ENCODE data around the gene PSD4.

PSD4 gene

GRCh38 chr2:113182471-113183260, 8.9 kb downstream of the PSD4 start:
- H3K4me3 ChIP-seq (ENCODE audit: low read length) = no peak overlapping the region
- H3K4me1 ChIP-seq (ENCODE audit: control insufficient read depth, insufficient read depth, low read length) = peaks cover 5% of the 10 kb centered on the region
- no peak overlapping the region for H3K9ac ChIP-seq (ENCODE audit: low read depth, low read length)
- H3K9me3 ChIP-seq (replicated peaks; ENCODE audit: low read length) = no peaks in the 10 kb centered on the region
- H3K4me2 ChIP-seq (ENCODE audit: low read length) = no peak overlapping the region
- no peaks in the 10 kb centered on the region for H3K27me3 ChIP-seq (ENCODE audit: control insufficient read depth, insufficient read depth, low read length)
- no peaks in the 10 kb centered on the region for H3K36me3 ChIP-seq (ENCODE audit: insufficient read depth, low read length)

- Histone ChIP-seq H3K4me2 (ENCODE audit: low read length) (no peak overlapping the region), H3K27me3 (ENCODE audit: control insufficient read depth, insufficient read depth, low read length) (no peaks in the 10 kb centered on the region), H3K4me1 (ENCODE audit: control insufficient read depth, insufficient read depth, low read length) (peaks cover 5% of the 10 kb centered on the region), H3K36me3 (ENCODE audit: insufficient read depth, low read length) (no peaks in the 10 kb centered on the region), H3K4me3 (ENCODE audit: low read length) (no peak overlapping the region), H3K9ac (ENCODE audit: low read depth, low read length) (no peak overlapping the region), H3K9me3 (replicated peaks; ENCODE audit: low read length) (no peaks in the 10 kb centered on the region)
Observed at GRCh38 chr2:113183264-113183663, 9.5 kb downstream of the PSD4 start.

GRCh38 chr2:113183703-113184102, 9.9 kb downstream of the PSD4 start:
- Histone ChIP-seq H3K9ac (ENCODE audit: low read depth, low read length) (no peak overlapping the region), H3K9me3 (replicated peaks; ENCODE audit: low read length) (no peaks in the 10 kb centered on the region), H3K36me3 (ENCODE audit: insufficient read depth, low read length) (no peaks in the 10 kb centered on the region), H3K4me3 (ENCODE audit: low read length) (no peak overlapping the region), H3K27me3 (ENCODE audit: control insufficient read depth, insufficient read depth, low read length) (no peaks in the 10 kb centered on the region), H3K4me2 (ENCODE audit: low read length) (no peak overlapping the region), H3K4me1 (ENCODE audit: control insufficient read depth, insufficient read depth, low read length) (peaks cover 5% of the 10 kb centered on the region)

GRCh38 chr2:113184531-113185230, 10.9 kb downstream of the PSD4 start:
- Histone ChIP-seq H3K9ac (ENCODE audit: low read depth, low read length) (no peak overlapping the region), H3K4me2 (ENCODE audit: low read length) (no peak overlapping the region), H3K4me3 (ENCODE audit: low read length) (no peak overlapping the region), H3K36me3 (ENCODE audit: insufficient read depth, low read length) (no peaks in the 10 kb centered on the region), H3K27me3 (ENCODE audit: control insufficient read depth, insufficient read depth, low read length) (no peaks in the 10 kb centered on the region), H3K9me3 (replicated peaks; ENCODE audit: low read length) (no peaks in the 10 kb centered on the region), H3K4me1 (ENCODE audit: control insufficient read depth, insufficient read depth, low read length) (peaks cover 5% of the 10 kb centered on the region)

- Histone ChIP-seq H3K4me2 (ENCODE audit: low read length) (no peak overlapping the region), H3K27me3 (ENCODE audit: control insufficient read depth, insufficient read depth, low read length) (no peaks in the 10 kb centered on the region), H3K36me3 (ENCODE audit: insufficient read depth, low read length) (no peaks in the 10 kb centered on the region), H3K4me3 (ENCODE audit: low read length) (no peak overlapping the region), H3K9ac (ENCODE audit: low read depth, low read length) (no peak overlapping the region), H3K4me1 (ENCODE audit: control insufficient read depth, insufficient read depth, low read length) (peaks cover 5% of the 10 kb centered on the region), H3K9me3 (replicated peaks; ENCODE audit: low read length) (no peaks in the 10 kb centered on the region)
Observed at GRCh38 chr2:113185664-113186432, 12.1 kb downstream of the PSD4 start.

GRCh38 chr2:113186433-113186796, 12.6 kb downstream of the PSD4 start:
- peaks cover 5% of the 10 kb centered on the region for H3K4me1 ChIP-seq (ENCODE audit: control insufficient read depth, insufficient read depth, low read length)
- H3K36me3 ChIP-seq (ENCODE audit: insufficient read depth, low read length) = no peaks in the 10 kb centered on the region
- H3K9me3 ChIP-seq (replicated peaks; ENCODE audit: low read length) = no peaks in the 10 kb centered on the region
- H3K4me2 ChIP-seq (ENCODE audit: low read length) = no peak overlapping the region
- no peaks in the 10 kb centered on the region for H3K27me3 ChIP-seq (ENCODE audit: control insufficient read depth, insufficient read depth, low read length)
- H3K9ac ChIP-seq (ENCODE audit: low read depth, low read length) = no peak overlapping the region
- H3K4me3 ChIP-seq (ENCODE audit: low read length) = no peak overlapping the region

- Histone ChIP-seq H3K4me2 (ENCODE audit: low read length) (no peak overlapping the region), H3K27me3 (ENCODE audit: control insufficient read depth, insufficient read depth, low read length) (no peaks in the 10 kb centered on the region), H3K9ac (ENCODE audit: low read depth, low read length) (no peak overlapping the region), H3K36me3 (ENCODE audit: insufficient read depth, low read length) (no peaks in the 10 kb centered on the region), H3K4me1 (ENCODE audit: control insufficient read depth, insufficient read depth, low read length) (peaks cover 5% of the 10 kb centered on the region), H3K9me3 (replicated peaks; ENCODE audit: low read length) (no peaks in the 10 kb centered on the region), H3K4me3 (ENCODE audit: low read length) (no peak overlapping the region)
Observed at GRCh38 chr2:113187771-113188170, 14.0 kb downstream of the PSD4 start.

- H3K9ac ChIP-seq (ENCODE audit: low read depth, low read length) = no peak overlapping the region
- H3K27me3 ChIP-seq (ENCODE audit: control insufficient read depth, insufficient read depth, low read length) = no peaks in the 10 kb centered on the region
- H3K4me2 ChIP-seq (ENCODE audit: low read length) = no peak overlapping the region
- H3K9me3 ChIP-seq (replicated peaks; ENCODE audit: low read length) = no peaks in the 10 kb centered on the region
- no peaks in the 10 kb centered on the region for H3K36me3 ChIP-seq (ENCODE audit: insufficient read depth, low read length)
- no peaks in the 10 kb centered on the region for H3K4me1 ChIP-seq (ENCODE audit: control insufficient read depth, insufficient read depth, low read length)
- no peak overlapping the region for H3K4me3 ChIP-seq (ENCODE audit: low read length)
Observed at GRCh38 chr2:113190871-113191270, 17.1 kb downstream of the PSD4 start.

- Histone ChIP-seq H3K4me2 (ENCODE audit: low read length) (no peak overlapping the region), H3K4me1 (ENCODE audit: control insufficient read depth, insufficient read depth, low read length) (no peaks in the 10 kb centered on the region), H3K9me3 (replicated peaks; ENCODE audit: low read length) (no peaks in the 10 kb centered on the region), H3K9ac (ENCODE audit: low read depth, low read length) (no peak overlapping the region), H3K27me3 (ENCODE audit: control insufficient read depth, insufficient read depth, low read length) (no peaks in the 10 kb centered on the region), H3K4me3 (ENCODE audit: low read length) (no peak overlapping the region), H3K36me3 (ENCODE audit: insufficient read depth, low read length) (no peaks in the 10 kb centered on the region)
Observed at GRCh38 chr2:113192459-113193100, 18.8 kb downstream of the PSD4 start.

- no peaks in the 10 kb centered on the region for H3K9me3 ChIP-seq (replicated peaks; ENCODE audit: low read length)
- no peak overlapping the region for H3K4me3 ChIP-seq (ENCODE audit: low read length)
- no peaks in the 10 kb centered on the region for H3K27me3 ChIP-seq (ENCODE audit: control insufficient read depth, insufficient read depth, low read length)
- no peak overlapping the region for H3K4me2 ChIP-seq (ENCODE audit: low read length)
- no peaks in the 10 kb centered on the region for H3K36me3 ChIP-seq (ENCODE audit: insufficient read depth, low read length)
- H3K4me1 ChIP-seq (ENCODE audit: control insufficient read depth, insufficient read depth, low read length) = peaks cover 17% of the 10 kb centered on the region
- no peak overlapping the region for H3K9ac ChIP-seq (ENCODE audit: low read depth, low read length)
Observed at GRCh38 chr2:113195923-113196501, 22.2 kb downstream of the PSD4 start.

- Histone ChIP-seq H3K9ac (ENCODE audit: low read depth, low read length) (no peak overlapping the region), H3K4me1 (ENCODE audit: control insufficient read depth, insufficient read depth, low read length) (peaks cover 17% of the 10 kb centered on the region), H3K9me3 (replicated peaks; ENCODE audit: low read length) (no peaks in the 10 kb centered on the region), H3K4me2 (ENCODE audit: low read length) (no peak overlapping the region), H3K27me3 (ENCODE audit: control insufficient read depth, insufficient read depth, low read length) (no peaks in the 10 kb centered on the region), H3K4me3 (ENCODE audit: low read length) (no peak overlapping the region), H3K36me3 (ENCODE audit: insufficient read depth, low read length) (no peaks in the 10 kb centered on the region)
Observed at GRCh38 chr2:113196839-113197238, 23.1 kb downstream of the PSD4 start.
